GM20000 (cell line): ENCODE results near the gene NFS1.
"Not testable (repeated sequence)": the region's sequence is repeated elsewhere in the genome, so short reads cannot be mapped to it uniquely, and the experiment has no call there.

ENCODE experiments used
- DNase-seq: peaks from one replicate; pipeline ENCODE4 v3.0.0; 2012; ENCODE audit warnings: low spot score
- TF ChIP-seq, protein P1 (sequence below): IDR thresholded peaks from 2 replicates; pipeline ENCODE4 v1.5.1; 2012; ENCODE audit warnings: mild to moderate bottlenecking, control low read depth; ENCODE audit errors: extremely low read depth, missing control alignments

NFS1 gene

GRCh38 chr20:35724321-35725230 is 25.4 kb upstream of the NFS1 start:
- DNase-seq = no peak

GRCh38 chr20:35723652-35724320 is 24.6 kb upstream of the NFS1 start:
- DNase-seq = not testable (repeated sequence)

More at GRCh38 chr20:35724321-35725230, 25.4 kb upstream of the NFS1 start:
- TF ChIP-seq, protein P1, sequence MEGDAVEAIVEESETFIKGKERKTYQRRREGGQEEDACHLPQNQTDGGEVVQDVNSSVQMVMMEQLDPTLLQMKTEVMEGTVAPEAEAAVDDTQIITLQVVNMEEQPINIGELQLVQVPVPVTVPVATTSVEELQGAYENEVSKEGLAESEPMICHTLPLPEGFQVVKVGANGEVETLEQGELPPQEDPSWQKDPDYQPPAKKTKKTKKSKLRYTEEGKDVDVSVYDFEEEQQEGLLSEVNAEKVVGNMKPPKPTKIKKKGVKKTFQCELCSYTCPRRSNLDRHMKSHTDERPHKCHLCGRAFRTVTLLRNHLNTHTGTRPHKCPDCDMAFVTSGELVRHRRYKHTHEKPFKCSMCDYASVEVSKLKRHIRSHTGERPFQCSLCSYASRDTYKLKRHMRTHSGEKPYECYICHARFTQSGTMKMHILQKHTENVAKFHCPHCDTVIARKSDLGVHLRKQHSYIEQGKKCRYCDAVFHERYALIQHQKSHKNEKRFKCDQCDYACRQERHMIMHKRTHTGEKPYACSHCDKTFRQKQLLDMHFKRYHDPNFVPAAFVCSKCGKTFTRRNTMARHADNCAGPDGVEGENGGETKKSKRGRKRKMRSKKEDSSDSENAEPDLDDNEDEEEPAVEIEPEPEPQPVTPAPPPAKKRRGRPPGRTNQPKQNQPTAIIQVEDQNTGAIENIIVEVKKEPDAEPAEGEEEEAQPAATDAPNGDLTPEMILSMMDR = no peak

GRCh38 chr20:35723275-35723639 is 24.1 kb upstream of the NFS1 start:
- DNase-seq = not testable (repeated sequence)

DNA sequence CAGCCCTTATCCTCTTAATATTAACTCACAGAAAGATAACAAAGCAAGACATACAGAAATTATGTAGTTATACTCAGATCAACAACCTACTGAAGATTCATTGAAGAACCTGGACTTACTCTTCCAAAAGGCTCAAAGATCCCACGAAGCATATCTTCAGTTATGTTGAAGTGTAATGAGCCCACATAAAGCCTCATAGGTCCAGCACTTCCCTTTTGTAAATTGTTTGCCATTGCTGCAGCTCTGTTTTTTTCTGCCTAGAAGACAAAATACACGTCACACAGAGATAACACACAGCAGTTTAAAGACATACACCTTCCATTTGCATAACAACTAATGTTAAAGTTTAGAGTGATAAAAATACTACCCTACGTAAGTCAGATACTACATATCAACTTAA is 22.5 kb upstream of the NFS1 start:
- no peak for DNase-seq
- TF ChIP-seq, protein P1 = no peak

- no peak for DNase-seq
- TF ChIP-seq, protein P1 = no peak
These were observed 22.1 kb upstream of the NFS1 start for GRCh38 chr20:35721219-35721618.

GRCh38 chr20:35720165-35721123 is 21.3 kb upstream of the NFS1 start:
- DNase-seq = no peak
- TF ChIP-seq, protein P1 = no peak

DNA sequence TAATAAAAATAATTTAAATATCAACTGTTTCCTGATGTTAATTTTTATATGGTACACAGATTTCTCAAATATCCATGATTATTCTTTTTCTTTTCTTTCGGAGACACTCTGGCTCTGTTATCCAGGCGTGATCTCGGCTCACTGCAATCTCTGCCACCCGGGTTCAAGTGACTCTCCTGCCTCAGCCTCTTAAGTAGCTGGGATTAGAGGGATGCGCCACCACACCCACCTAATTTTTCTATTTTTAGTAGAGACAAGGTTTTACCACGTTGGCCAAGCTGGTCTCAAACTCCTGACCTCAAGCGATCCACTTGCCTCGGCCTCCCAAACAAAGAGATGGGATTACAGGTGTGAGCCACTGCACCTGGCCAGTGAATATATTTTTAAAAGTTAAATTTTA is 20.6 kb upstream of the NFS1 start:
- DNase-seq = no peak
- TF ChIP-seq, protein P1 = no peak
